Gastrocnemius medialis (tissue), 4 donors: ENCODE results near the gene BST2. TPM values are rescaled to one million over a fixed set of nuclear protein-coding genes. Genes with fewer than 3 reads are reported as not detected.

Source experiments
- ATAC-seq, 2 donors: fragments of 150-250 bp; one replicate each; pipeline ENCODE4 v1.9.1; 2016
- DNase-seq, 2 donors: peaks; one replicate each; pipeline ENCODE4 v3.0.0-alpha.2; 2019
- H3K27ac ChIP-seq, 4 donors: fragments of 200-600 bp; sonication (generic); 1 replicate in 1 of 4; 2 replicates in 3 of 4; pipeline ENCODE4 v1.5.1; 2016 to 2018; ENCODE audit warnings: mild to moderate bottlenecking in 2 of 4, moderate library complexity in 1 of 4
- H3K27me3 ChIP-seq, 3 donors: fragments of 200-600 bp; sonication (generic) in 2 of 3; 1 replicate in 1 of 3; 2 replicates in 2 of 3; pipeline versions ENCODE4 v1.5.1 to v1.6.0; 2016 to 2019; ENCODE audit warnings: mild to moderate bottlenecking in 1 of 3, moderate library complexity in 1 of 3
- H3K36me3 ChIP-seq, 2 donors: fragments of 200-600 bp; sonication (generic) in 1 of 2; one replicate each; pipeline ENCODE4 v1.5.1; 2017 to 2018
- H3K4me1 ChIP-seq, 2 donors: fragments of 200-600 bp; sonication (generic) in 1 of 2; one replicate each; pipeline ENCODE4 v1.5.1; 2016 to 2017; ENCODE audit warnings: mild to moderate bottlenecking in 2 of 2
- H3K4me3 ChIP-seq, 4 donors: fragments of 200-600 bp; sonication (generic) in 3 of 4; 1 replicate in 1 of 4; 2 replicates in 3 of 4; pipeline ENCODE4 v1.5.1; 2016 to 2019; ENCODE audit warnings: mild to moderate bottlenecking in 2 of 4
- H3K9me3 ChIP-seq, 3 donors: fragments of 200-600 bp; sonication (generic) in 2 of 3; 1 replicate in 1 of 3; 2 replicates in 2 of 3; pipeline ENCODE4 v1.5.1; 2016 to 2019
- POLR2A ChIP-seq, 2 donors: fragments of 450-650 bp; IDR thresholded peaks; one replicate each; pipeline ENCODE4 v1.6.1; 2017; ENCODE audit warnings: antibody characterized with exemption in 2 of 2, mild to moderate bottlenecking in 2 of 2, moderate library complexity in 2 of 2
- in situ Hi-C, 4 donors: fragments of 200-750 bp; cut with MboI; loops; one replicate each; pipeline versions ENCODE4 v1.15.0 to v1.8.0; 2017; ENCODE audit warnings: low sequenced_read_pairs in 4 of 4
- intact Hi-C: fragments of 100-400 bp; cut with DNase I; formaldehyde crosslinking; loops from one replicate; pipeline ENCODE4 v1.15.1; 2023; ENCODE audit warnings: low total_unique reads
- total RNA-seq, 4 donors: library from RNA; depleted of rRNA; stranded (reverse); fragments of >200 nt; gene quantifications; one replicate each; pipeline versions ENCODE4 v1.1.0 to v1.2.3, GENCODE V29; 2016
- TF ChIP-seq, protein P1 (sequence below), 5 experiments: fragments of 450-650 bp in 3 of 5; fragments of 200-600 bp in 2 of 5; sonication (generic) in 2 of 5; IDR thresholded peaks in 4 of 5; conservative IDR thresholded peaks in 1 of 5; 1 replicate in 4 of 5; 2 replicates in 1 of 5; pipeline ENCODE4 v1.5.1; 2016 to 2019; ENCODE audit warnings: antibody characterized with exemption in 5 of 5, mild to moderate bottlenecking in 3 of 5, moderate library complexity in 3 of 5

Gene BST2
- total RNA-seq, 4 donors from 2014 or later: 19.0 to 28.2 (median 23.1) TPM

- no peak within 1 kb of the TSS for H3K27ac ChIP-seq
- H3K4me3 ChIP-seq: peak within 1 kb of the TSS; percentile 35 to 54 (median 43)
- no peak for TF ChIP-seq POLR2A (IDR thresholded peaks at IDR 0.05)
- TF ChIP-seq, protein P1, sequence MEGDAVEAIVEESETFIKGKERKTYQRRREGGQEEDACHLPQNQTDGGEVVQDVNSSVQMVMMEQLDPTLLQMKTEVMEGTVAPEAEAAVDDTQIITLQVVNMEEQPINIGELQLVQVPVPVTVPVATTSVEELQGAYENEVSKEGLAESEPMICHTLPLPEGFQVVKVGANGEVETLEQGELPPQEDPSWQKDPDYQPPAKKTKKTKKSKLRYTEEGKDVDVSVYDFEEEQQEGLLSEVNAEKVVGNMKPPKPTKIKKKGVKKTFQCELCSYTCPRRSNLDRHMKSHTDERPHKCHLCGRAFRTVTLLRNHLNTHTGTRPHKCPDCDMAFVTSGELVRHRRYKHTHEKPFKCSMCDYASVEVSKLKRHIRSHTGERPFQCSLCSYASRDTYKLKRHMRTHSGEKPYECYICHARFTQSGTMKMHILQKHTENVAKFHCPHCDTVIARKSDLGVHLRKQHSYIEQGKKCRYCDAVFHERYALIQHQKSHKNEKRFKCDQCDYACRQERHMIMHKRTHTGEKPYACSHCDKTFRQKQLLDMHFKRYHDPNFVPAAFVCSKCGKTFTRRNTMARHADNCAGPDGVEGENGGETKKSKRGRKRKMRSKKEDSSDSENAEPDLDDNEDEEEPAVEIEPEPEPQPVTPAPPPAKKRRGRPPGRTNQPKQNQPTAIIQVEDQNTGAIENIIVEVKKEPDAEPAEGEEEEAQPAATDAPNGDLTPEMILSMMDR (IDR thresholded peaks at IDR 0.05 in 4 of 5, conservative IDR thresholded peaks at IDR 0.05 in 1 of 5): peak in 2 of 5 experiments; percentile 30 to 47
- H3K4me1 ChIP-seq: peaks cover 5 to 7% of the 10 kb centered on the region in 2 donors
- intact Hi-C loops (no loop called here), in situ Hi-C loops (no loop called here)
- peak in 1 of 2 donors; percentile 24 for DNase-seq
- no peaks in the 10 kb centered on the region for H3K36me3 ChIP-seq
- peaks cover 12 to 40% (median 15%) of the 10 kb centered on the region in 3 donors for H3K27me3 ChIP-seq
- no peak for ATAC-seq
- H3K9me3 ChIP-seq: no peaks in the 10 kb centered on the region
Observed at GRCh38 chr19:17448131-17448967, 42.9 kb upstream of the BST2 start, which contains the start of gene TMEM221. Gene TMEM221, minus strand, starts transcription at chr19:17448668. Its CDS starts 206 bp downstream, at chr19:17448462.

DNA sequence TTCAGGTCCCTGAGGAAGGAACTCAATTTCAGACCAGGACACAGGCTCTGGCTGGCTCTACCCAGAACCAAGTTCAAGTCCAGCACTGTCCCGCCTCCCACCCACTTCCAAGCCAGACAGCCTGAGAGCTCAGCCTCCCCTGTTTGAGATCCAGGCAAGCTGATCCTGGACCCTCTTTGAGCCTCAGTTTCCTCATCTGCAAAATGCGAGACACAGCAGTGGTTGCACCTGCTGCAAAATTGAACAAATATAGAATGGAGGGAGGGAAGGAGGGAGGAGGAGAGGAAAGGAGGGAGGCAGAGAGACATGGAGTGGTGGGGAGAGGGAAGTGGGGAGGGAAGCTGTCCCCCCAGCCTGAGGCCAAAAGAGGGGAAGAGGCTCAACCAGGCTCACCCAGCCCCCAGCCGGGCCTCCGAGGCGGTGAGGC, 42.3 kb upstream of the BST2 start:
- Histone ChIP-seq H3K4me1 (peaks cover 3 to 7% of the 10 kb centered on the region in 2 donors), H3K36me3 (no peaks in the 10 kb centered on the region), H3K4me3 (no peak overlapping the region), H3K9me3 (no peaks in the 10 kb centered on the region), H3K27me3 (peaks cover 12 to 37% (median 14%) of the 10 kb centered on the region in 3 donors), H3K27ac (no peak overlapping the region)
- ATAC-seq: no peak
- no peak for TF ChIP-seq POLR2A (IDR thresholded peaks at IDR 0.05)
- TF ChIP-seq, protein P1 (IDR thresholded peaks at IDR 0.05 in 4 of 5, conservative IDR thresholded peaks at IDR 0.05 in 1 of 5): no peak
- no peak for DNase-seq
- in situ Hi-C loops (no loop called here), intact Hi-C loops (no loop called here)

GRCh38 chr19:17445526-17446165, 40.2 kb upstream of the BST2 start:
- H3K9me3 ChIP-seq: peaks cover 0 to 4% (median 0%) of the 10 kb centered on the region in 3 donors
- in situ Hi-C loops (no loop called here), intact Hi-C loops (no loop called here)
- H3K27me3 ChIP-seq: peaks cover 12 to 29% (median 12%) of the 10 kb centered on the region in 3 donors
- TF ChIP-seq, protein P1 (IDR thresholded peaks at IDR 0.05 in 4 of 5, conservative IDR thresholded peaks at IDR 0.05 in 1 of 5): no peak
- no peak for TF ChIP-seq POLR2A (IDR thresholded peaks at IDR 0.05)
- DNase-seq (no peak), ATAC-seq (no peak)
- no peak overlapping the region for H3K27ac ChIP-seq
- no peak overlapping the region for H3K4me3 ChIP-seq
- no peaks in the 10 kb centered on the region for H3K36me3 ChIP-seq
- H3K4me1 ChIP-seq: peaks cover 3 to 7% of the 10 kb centered on the region in 2 donors

DNA sequence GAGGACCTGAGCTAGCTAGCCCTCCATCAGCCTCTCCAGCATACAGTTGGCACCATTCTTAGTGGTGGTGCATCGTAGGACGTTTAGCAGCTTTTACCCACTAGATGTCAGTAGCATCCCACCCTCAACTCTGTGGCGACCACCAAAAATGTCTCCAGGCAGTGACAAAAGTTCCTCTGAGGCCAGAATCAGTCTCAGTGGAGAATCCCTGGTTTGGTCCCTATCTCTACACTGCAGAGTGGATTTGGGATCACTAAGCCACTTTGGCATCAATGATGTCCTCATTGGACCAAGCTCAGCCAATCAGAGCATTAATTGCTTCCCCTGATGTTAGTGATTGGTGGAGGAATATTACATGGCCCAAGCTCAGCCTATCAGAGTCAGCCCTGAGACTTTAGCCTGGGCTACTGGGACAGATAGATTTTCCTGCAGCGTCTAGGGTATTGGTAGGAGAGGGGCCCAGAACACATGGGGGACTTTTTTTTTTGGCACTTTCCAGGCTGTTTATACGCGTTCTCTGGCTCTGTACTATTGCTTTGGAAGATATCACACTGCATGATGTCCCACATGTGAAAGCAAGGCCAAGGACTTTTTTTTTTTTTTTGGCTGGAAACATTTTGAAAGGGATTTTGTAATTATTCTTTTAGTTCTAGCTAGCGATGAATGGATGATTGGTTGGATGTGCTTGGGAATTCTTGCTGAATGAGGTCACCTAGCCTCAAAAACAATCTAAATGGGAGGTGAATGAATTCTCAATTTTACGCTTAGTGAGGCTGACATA, 36.0 kb upstream of the BST2 start:
- no peaks in the 10 kb centered on the region for H3K4me1 ChIP-seq
- ATAC-seq (peak in 1 of 2 donors; percentile 63), DNase-seq (no peak)
- in situ Hi-C loops: no loop called here
- H3K36me3 ChIP-seq: no peaks in the 10 kb centered on the region
- intact Hi-C loops: no loop called here
- no peak overlapping the region for H3K4me3 ChIP-seq
- TF ChIP-seq POLR2A (IDR thresholded peaks at IDR 0.05): no peak
- TF ChIP-seq, protein P1 (IDR thresholded peaks at IDR 0.05 in 4 of 5, conservative IDR thresholded peaks at IDR 0.05 in 1 of 5): peak in 2 of 5 experiments; percentile 19 to 42
- no peak overlapping the region for H3K27ac ChIP-seq
- H3K27me3 ChIP-seq: no peaks in the 10 kb centered on the region
- H3K9me3 ChIP-seq: peaks cover 0 to 4% (median 0%) of the 10 kb centered on the region in 3 donors
